Measurements from ENCODE around the gene SPEG. TPM values are rescaled to one million over a fixed set of nuclear protein-coding genes. Genes with fewer than 3 reads are reported as not detected.

Gene SPEG
- total and polyA plus RNA-seq, 2 donors (not counting 3 experiments of a cell fraction or from before 2014, with no cell fraction given) = 0.84 to 3.5 TPM

- Histone ChIP-seq H3K4me3 (replicated peaks in 1 of 3; ENCODE audit: insufficient read depth in 1 of 3, low read depth in 1 of 3, low read length in 3 of 3) (no peak overlapping the region), H3K9me1 (replicated peaks; ENCODE audit: control insufficient read depth, extremely low read depth, insufficient read depth, low read length) (no peaks in the 10 kb centered on the region), H3K9me3 (replicated peaks; ENCODE audit: control insufficient read depth, insufficient read depth, low read length) (no peaks in the 10 kb centered on the region), H3K27ac (ENCODE audit: insufficient read depth, low read depth, low read length) (no peak overlapping the region), H3K27me3 (ENCODE audit: control insufficient read depth in 2 of 2, insufficient read depth in 2 of 2, low read length in 2 of 2) (peaks cover 18 to 23% of the 10 kb centered on the region in 2 experiments), H3K36me3 (ENCODE audit: control insufficient read depth in 2 of 2, extremely low read depth in 1 of 2, insufficient read depth in 2 of 2, low read length in 2 of 2) (no peaks in the 10 kb centered on the region), H3K4me2 (ENCODE audit: insufficient read depth, low read length) (no peak overlapping the region), H3K79me2 (ENCODE audit: control insufficient read depth, insufficient read depth, low read length) (no peaks in the 10 kb centered on the region), H4K20me1 (replicated peaks; ENCODE audit: control insufficient read depth, extremely low read depth, insufficient read depth, low read length) (no peaks in the 10 kb centered on the region), H3K9ac (replicated peaks; ENCODE audit: extremely low read depth, insufficient read depth, low read length) (no peak overlapping the region), H2AFZ (ENCODE audit: low read depth, low read length) (no peak overlapping the region), H3K4me1 (ENCODE audit: control insufficient read depth, extremely low read depth, insufficient read depth, low read length) (peaks cover 4% of the 10 kb centered on the region)
- dilution Hi-C loops (cut with MboI; ENCODE audit: extremely low pct_ligation_motif_present, low sequenced_read_pairs) = no loop called here
- intact Hi-C loops (cut with micrococcal nuclease) = no loop called here
- FAIRE-seq (no peak), DNase-seq (ENCODE audit: low read depth, low spot score) (no peak)
- POLR2A ChIA-PET = no interaction called here
- TF ChIP-seq JUN (IDR thresholded peaks at IDR 0.05; ENCODE audit: borderline replicate concordance, insufficient read depth, insufficient read length, low read depth) (no peak), EZH2 (IDR thresholded peaks at IDR 0.05; ENCODE audit: borderline replicate concordance, low read depth, low read length, severe bottlenecking) (no peak), POLR2AphosphoS5 (IDR thresholded peaks at IDR 0.05; ENCODE audit: insufficient read depth, low read depth, low read length) (no peak), FOS (IDR thresholded peaks at IDR 0.05; ENCODE audit: borderline replicate concordance, insufficient read depth, low read length) (no peak), MYC (IDR thresholded peaks at IDR 0.05; ENCODE audit: low read depth, low read length) (no peak), POLR2A (IDR thresholded peaks at IDR 0.05; ENCODE audit: low read depth, low read length) (no peak), GATA2 (IDR thresholded peaks at IDR 0.05; ENCODE audit: insufficient read depth, insufficient read length, low read depth, low read length) (no peak), MAX (IDR thresholded peaks at IDR 0.05; ENCODE audit: insufficient read depth, insufficient read length) (no peak), CTCF (IDR thresholded peaks at IDR 0.05; ENCODE audit: extremely low read depth in 1 of 2, insufficient read depth in 1 of 2, low read depth in 1 of 2, low read length in 2 of 2) (no peak)
- BruUV-seq (replicated peaks) = no TSS peak
- CTCF ChIA-PET = interaction anchor here (2.2 to 2.6 kb wide), 2 partner anchors 14 to 85 kb away, joined by 15 to 24 read pairs; no protein-coding TSS in a partner anchor
Observed at GRCh38 chr2:219445220-219445640, 10.6 kb downstream of the SPEG start.
